HEK293 (cell line): ENCODE results near the gene RASAL2.

Experiments used
- CTCF ChIA-PET: fragments of 350-600 bp; formaldehyde crosslinking; extraction: SDS; loops from one replicate; lab custom pipeline; 2021; ENCODE audit warnings: antibody characterized with exemption; lab: Yijun Ruan, JAX
- POLR2A ChIA-PET: fragments of 300-600 bp; formaldehyde crosslinking; extraction: SDS; loops from one replicate; lab custom pipeline; 2020; ENCODE audit warnings: antibody characterized with exemption, inconsistent platforms; lab: Yijun Ruan, JAX
- H3K27ac ChIP-seq: fragments of 200-500 bp; sonication (Bioruptor generic); 2 replicates; pipeline ENCODE4 v1.5.1; 2014; ENCODE audit warnings: low read depth, low read length, control low read depth, inconsistent platforms; ENCODE audit errors: extremely low read depth
- H3K36me3 ChIP-seq, 2 experiments: fragments of 200-500 bp in 1 of 2; sonication (Bioruptor generic) in 1 of 2; 1 replicate in 1 of 2; 2 replicates in 1 of 2; pipeline ENCODE4 v1.5.1; 2014 to 2017; ENCODE audit warnings: inconsistent platforms in 2 of 2, low read length in 2 of 2; ENCODE audit not compliant: control insufficient read depth in 2 of 2, insufficient read depth in 1 of 2
- H3K4me1 ChIP-seq: fragments of 200-500 bp; sonication (Bioruptor generic); 2 replicates; pipeline ENCODE4 v1.5.1; 2014; ENCODE audit warnings: mild to moderate bottlenecking, low read length, inconsistent platforms; ENCODE audit not compliant: control insufficient read depth, insufficient read depth
- H3K4me3 ChIP-seq: 2 replicates; pipeline ENCODE4 v1.5.1; 2011; ENCODE audit warnings: low read depth, mild to moderate bottlenecking, control low read depth, low read length, moderate library complexity
- H3K9me3 ChIP-seq: fragments of 200-500 bp; sonication (Bioruptor generic); 2 replicates; pipeline ENCODE4 v1.5.1; 2014; ENCODE audit warnings: low read depth, low read length, inconsistent platforms; ENCODE audit not compliant: control insufficient read depth, insufficient read depth
- AEBP2 ChIP-seq: fragments of 450-650 bp; formaldehyde crosslinking; IDR thresholded peaks from 2 replicates; pipeline ENCODE4 v1.5.1; 2016; ENCODE audit warnings: missing biosample characterization, missing genetic modification characterization, borderline replicate concordance
- EGR2 ChIP-seq: fragments of 450-650 bp; formaldehyde crosslinking; IDR thresholded peaks from 2 replicates; pipeline ENCODE4 v1.5.1; 2016; ENCODE audit warnings: low read depth, missing biosample characterization, missing genetic modification characterization
- GLIS2 ChIP-seq: fragments of 450-650 bp; formaldehyde crosslinking; IDR thresholded peaks from 2 replicates; pipeline ENCODE4 v1.5.1; 2016; ENCODE audit warnings: missing biosample characterization, missing genetic modification characterization
- HIC1 ChIP-seq: fragments of 450-650 bp; formaldehyde crosslinking; IDR thresholded peaks from 2 replicates; pipeline ENCODE4 v1.5.1; 2016; ENCODE audit warnings: missing biosample characterization, missing genetic modification characterization
- HOXA7 ChIP-seq: sonication (generic); formaldehyde crosslinking; IDR thresholded peaks from 2 replicates; pipeline ENCODE4 v1.8.1; 2022; ENCODE audit warnings: missing genetic modification reagents, borderline replicate concordance
- SP2 ChIP-seq: fragments of 450-650 bp; formaldehyde crosslinking; IDR thresholded peaks from 2 replicates; pipeline ENCODE4 v1.5.1; 2016; ENCODE audit warnings: missing biosample characterization, missing genetic modification characterization
- SP7 ChIP-seq: fragments of 450-650 bp; formaldehyde crosslinking; IDR thresholded peaks from 2 replicates; pipeline ENCODE4 v1.5.1; 2016; ENCODE audit warnings: missing biosample characterization, missing genetic modification characterization
- ZBTB17 ChIP-seq: fragments of 450-650 bp; formaldehyde crosslinking; IDR thresholded peaks from 2 replicates; pipeline ENCODE4 v1.5.1; 2016; ENCODE audit warnings: missing biosample characterization, missing genetic modification characterization
- ZBTB44 ChIP-seq: fragments of 450-650 bp; IDR thresholded peaks from 2 replicates; pipeline ENCODE4 v1.5.1; 2018; ENCODE audit warnings: missing biosample characterization, mild to moderate bottlenecking, missing genetic modification characterization
- ZEB2 ChIP-seq: fragments of 450-650 bp; formaldehyde crosslinking; IDR thresholded peaks from 2 replicates; pipeline ENCODE4 v1.5.1; 2016; ENCODE audit warnings: missing biosample characterization, missing genetic modification characterization
- ZNF114 ChIP-seq: fragments of 450-650 bp; formaldehyde crosslinking; IDR thresholded peaks from 2 replicates; pipeline ENCODE4 v1.5.0; 2017; ENCODE audit warnings: missing biosample characterization, missing genetic modification characterization
- ZNF292 ChIP-seq: fragments of 450-650 bp; formaldehyde crosslinking; IDR thresholded peaks from 2 replicates; pipeline ENCODE4 v1.5.1; 2016; ENCODE audit warnings: low read depth, missing biosample characterization, missing genetic modification characterization, borderline replicate concordance
- ZNF558 ChIP-seq: fragments of 450-650 bp; formaldehyde crosslinking; IDR thresholded peaks from 2 replicates; pipeline ENCODE4 v1.5.1; 2016; ENCODE audit warnings: missing biosample characterization, missing genetic modification characterization
- ZNF654 ChIP-seq: fragments of 450-650 bp; formaldehyde crosslinking; IDR thresholded peaks from 2 replicates; pipeline ENCODE4 v1.5.1; 2016; ENCODE audit warnings: low read depth, missing biosample characterization, missing genetic modification characterization
- ZSCAN30 ChIP-seq: fragments of 450-650 bp; IDR thresholded peaks from 2 replicates; pipeline ENCODE4 v1.5.1; 2018; ENCODE audit warnings: missing biosample characterization, mild to moderate bottlenecking, missing genetic modification characterization, moderate library complexity
- TF ChIP-seq, protein P1 (sequence below): fragments of 450-650 bp; formaldehyde crosslinking; IDR thresholded peaks from 2 replicates; pipeline ENCODE4 v1.5.1; 2017; ENCODE audit warnings: missing biosample characterization, mild to moderate bottlenecking, missing genetic modification characterization, moderate library complexity
- TF ChIP-seq, protein P2 (sequence below): fragments of 450-650 bp; formaldehyde crosslinking; conservative IDR thresholded peaks from 2 replicates; pipeline ENCODE4 v1.5.1; 2016; ENCODE audit warnings: low read depth, missing biosample characterization, missing genetic modification characterization
- TF ChIP-seq, protein P3 (sequence below): fragments of 450-650 bp; formaldehyde crosslinking; IDR thresholded peaks from 2 replicates; pipeline ENCODE4 v1.5.1; 2016; ENCODE audit warnings: missing biosample characterization, missing genetic modification characterization

RASAL2 gene

GRCh38 chr1:178282949-178283367 is 189.1 kb downstream of the RASAL2 start:
- H3K27ac ChIP-seq, result no peak overlapping the region
- peak; percentile 86 for TF ChIP-seq SP7 (tag by site-specific recombination)
- TF ChIP-seq ZNF654 (tag by site-specific recombination), result peak; percentile 59
- no peak for TF ChIP-seq HOXA7 (CRISPR knock-in tag)
- TF ChIP-seq HIC1 (tag by site-specific recombination), result no peak
- TF ChIP-seq ZNF558 (tag by site-specific recombination), result no peak
- TF ChIP-seq, all 188 proteins: peak for 2
- H3K36me3 ChIP-seq, result no peaks in the 10 kb centered on the region
- POLR2A ChIA-PET, result no interaction called here
- CTCF ChIA-PET, result interaction anchor here (0.6 to 2.9 kb wide), 9 partner anchors 11 to 335 kb away, joined by 3 to 18 read pairs (median 4); no protein-coding TSS in a partner anchor
- no peaks in the 10 kb centered on the region for H3K9me3 ChIP-seq
- H3K4me3 ChIP-seq, result no peak overlapping the region
- H3K4me1 ChIP-seq, result no peaks in the 10 kb centered on the region

DNA sequence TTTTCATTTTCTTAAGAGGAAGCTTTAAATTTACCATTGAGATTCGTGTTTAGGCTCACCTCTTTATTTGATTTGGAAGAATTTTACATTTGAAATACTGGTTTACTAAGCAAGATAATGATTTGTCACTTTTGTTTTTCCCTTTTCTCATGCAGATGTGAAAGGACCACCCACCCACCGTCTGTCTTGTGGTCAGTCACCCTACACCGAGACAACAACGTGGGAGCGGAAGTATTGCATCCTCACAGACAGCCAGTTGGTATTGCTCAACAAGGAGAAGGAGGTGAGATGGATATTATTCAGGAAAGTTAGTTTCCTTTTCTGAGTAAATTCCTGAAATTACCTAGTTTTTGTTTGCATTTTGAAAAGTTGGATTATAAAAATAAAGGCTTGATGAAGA is 189.5 kb downstream of the RASAL2 start:
- H3K27ac ChIP-seq, result no peak overlapping the region
- POLR2A ChIA-PET, result no interaction called here
- TF ChIP-seq ZSCAN30 (tag by site-specific recombination), result no peak
- no peaks in the 10 kb centered on the region for H3K4me1 ChIP-seq
- no peak overlapping the region for H3K4me3 ChIP-seq
- CTCF ChIA-PET, result interaction anchor here (0.6 to 2.9 kb wide), 8 partner anchors 11 to 335 kb away, joined by 3 to 18 read pairs (median 4); no protein-coding TSS in a partner anchor
- H3K36me3 ChIP-seq, result no peaks in the 10 kb centered on the region
- no peaks in the 10 kb centered on the region for H3K9me3 ChIP-seq

DNA sequence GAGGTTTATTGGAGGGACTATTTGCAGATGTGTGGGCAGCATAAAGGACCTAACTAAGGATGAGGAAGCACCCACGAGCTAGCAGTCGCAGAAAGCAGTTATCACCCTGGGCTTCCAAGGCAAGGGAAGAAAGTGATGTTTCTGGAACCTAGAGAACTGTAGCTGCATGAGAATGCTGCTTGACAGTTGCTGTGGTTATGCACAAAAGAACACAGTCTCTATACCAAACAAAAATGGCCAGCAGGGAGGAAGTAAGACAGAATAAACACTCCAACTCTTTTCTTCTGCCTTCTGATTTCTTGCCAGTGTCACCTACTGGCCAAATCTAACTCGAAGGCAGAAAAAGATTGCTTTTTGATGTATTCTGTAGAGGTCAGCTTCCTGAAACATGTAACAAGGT is 190.2 kb downstream of the RASAL2 start:
- POLR2A ChIA-PET, result no interaction called here
- CTCF ChIA-PET, result interaction anchor here (0.7 kb wide), 1 partner anchor 718 kb away, joined by 3 read pairs; no protein-coding TSS in a partner anchor
- H3K4me1 ChIP-seq, result no peaks in the 10 kb centered on the region
- H3K4me3 ChIP-seq, result no peak overlapping the region
- no peaks in the 10 kb centered on the region for H3K9me3 ChIP-seq
- no peaks in the 10 kb centered on the region for H3K36me3 ChIP-seq
- no peak overlapping the region for H3K27ac ChIP-seq
- no peak for TF ChIP-seq SP2 (tag by site-specific recombination)
- no peak for TF ChIP-seq ZEB2 (tag by site-specific recombination)
- TF ChIP-seq, protein P1, sequence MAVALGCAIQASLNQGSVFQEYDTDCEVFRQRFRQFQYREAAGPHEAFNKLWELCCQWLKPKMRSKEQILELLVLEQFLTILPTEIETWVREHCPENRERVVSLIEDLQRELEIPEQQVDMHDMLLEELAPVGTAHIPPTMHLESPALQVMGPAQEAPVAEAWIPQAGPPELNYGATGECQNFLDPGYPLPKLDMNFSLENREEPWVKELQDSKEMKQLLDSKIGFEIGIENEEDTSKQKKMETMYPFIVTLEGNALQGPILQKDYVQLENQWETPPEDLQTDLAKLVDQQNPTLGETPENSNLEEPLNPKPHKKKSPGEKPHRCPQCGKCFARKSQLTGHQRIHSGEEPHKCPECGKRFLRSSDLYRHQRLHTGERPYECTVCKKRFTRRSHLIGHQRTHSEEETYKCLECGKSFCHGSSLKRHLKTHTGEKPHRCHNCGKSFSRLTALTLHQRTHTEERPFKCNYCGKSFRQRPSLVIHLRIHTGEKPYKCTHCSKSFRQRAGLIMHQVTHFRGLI, result no peak
- TF ChIP-seq ZNF292 (tag by site-specific recombination), result no peak
- TF ChIP-seq, protein P2, sequence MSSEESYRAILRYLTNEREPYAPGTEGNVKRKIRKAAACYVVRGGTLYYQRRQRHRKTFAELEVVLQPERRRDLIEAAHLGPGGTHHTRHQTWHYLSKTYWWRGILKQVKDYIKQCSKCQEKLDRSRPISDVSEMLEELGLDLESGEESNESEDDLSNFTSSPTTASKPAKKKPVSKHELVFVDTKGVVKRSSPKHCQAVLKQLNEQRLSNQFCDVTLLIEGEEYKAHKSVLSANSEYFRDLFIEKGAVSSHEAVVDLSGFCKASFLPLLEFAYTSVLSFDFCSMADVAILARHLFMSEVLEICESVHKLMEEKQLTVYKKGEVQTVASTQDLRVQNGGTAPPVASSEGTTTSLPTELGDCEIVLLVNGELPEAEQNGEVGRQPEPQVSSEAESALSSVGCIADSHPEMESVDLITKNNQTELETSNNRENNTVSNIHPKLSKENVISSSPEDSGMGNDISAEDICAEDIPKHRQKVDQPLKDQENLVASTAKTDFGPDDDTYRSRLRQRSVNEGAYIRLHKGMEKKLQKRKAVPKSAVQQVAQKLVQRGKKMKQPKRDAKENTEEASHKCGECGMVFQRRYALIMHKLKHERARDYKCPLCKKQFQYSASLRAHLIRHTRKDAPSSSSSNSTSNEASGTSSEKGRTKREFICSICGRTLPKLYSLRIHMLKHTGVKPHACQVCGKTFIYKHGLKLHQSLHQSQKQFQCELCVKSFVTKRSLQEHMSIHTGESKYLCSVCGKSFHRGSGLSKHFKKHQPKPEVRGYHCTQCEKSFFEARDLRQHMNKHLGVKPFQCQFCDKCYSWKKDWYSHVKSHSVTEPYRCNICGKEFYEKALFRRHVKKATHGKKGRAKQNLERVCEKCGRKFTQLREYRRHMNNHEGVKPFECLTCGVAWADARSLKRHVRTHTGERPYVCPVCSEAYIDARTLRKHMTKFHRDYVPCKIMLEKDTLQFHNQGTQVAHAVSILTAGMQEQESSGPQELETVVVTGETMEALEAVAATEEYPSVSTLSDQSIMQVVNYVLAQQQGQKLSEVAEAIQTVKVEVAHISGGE (tag by site-specific recombination), result no peak
- TF ChIP-seq GLIS2 (tag by site-specific recombination), result no peak
- no peak for TF ChIP-seq AEBP2
- TF ChIP-seq EGR2, result no peak
- no peak for TF ChIP-seq ZBTB44
- no peak for TF ChIP-seq ZNF114
- TF ChIP-seq, protein P3, sequence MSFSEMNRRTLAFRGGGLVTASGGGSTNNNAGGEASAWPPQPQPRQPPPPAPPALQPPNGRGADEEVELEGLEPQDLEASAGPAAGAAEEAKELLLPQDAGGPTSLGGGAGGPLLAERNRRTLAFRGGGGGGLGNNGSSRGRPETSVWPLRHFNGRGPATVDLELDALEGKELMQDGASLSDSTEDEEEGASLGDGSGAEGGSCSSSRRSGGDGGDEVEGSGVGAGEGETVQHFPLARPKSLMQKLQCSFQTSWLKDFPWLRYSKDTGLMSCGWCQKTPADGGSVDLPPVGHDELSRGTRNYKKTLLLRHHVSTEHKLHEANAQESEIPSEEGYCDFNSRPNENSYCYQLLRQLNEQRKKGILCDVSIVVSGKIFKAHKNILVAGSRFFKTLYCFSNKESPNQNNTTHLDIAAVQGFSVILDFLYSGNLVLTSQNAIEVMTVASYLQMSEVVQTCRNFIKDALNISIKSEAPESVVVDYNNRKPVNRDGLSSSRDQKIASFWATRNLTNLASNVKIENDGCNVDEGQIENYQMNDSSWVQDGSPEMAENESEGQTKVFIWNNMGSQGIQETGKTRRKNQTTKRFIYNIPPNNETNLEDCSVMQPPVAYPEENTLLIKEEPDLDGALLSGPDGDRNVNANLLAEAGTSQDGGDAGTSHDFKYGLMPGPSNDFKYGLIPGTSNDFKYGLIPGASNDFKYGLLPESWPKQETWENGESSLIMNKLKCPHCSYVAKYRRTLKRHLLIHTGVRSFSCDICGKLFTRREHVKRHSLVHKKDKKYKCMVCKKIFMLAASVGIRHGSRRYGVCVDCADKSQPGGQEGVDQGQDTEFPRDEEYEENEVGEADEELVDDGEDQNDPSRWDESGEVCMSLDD (tag by site-specific recombination), result no peak
- no peak for TF ChIP-seq ZBTB17 (tag by site-specific recombination)
